ENCODE results near the gene EMC7.
"Not testable (repeated sequence)": the region's sequence is repeated elsewhere in the genome, so short reads cannot be mapped to it uniquely, and the experiment has no call there.

The EMC7 gene

DNA sequence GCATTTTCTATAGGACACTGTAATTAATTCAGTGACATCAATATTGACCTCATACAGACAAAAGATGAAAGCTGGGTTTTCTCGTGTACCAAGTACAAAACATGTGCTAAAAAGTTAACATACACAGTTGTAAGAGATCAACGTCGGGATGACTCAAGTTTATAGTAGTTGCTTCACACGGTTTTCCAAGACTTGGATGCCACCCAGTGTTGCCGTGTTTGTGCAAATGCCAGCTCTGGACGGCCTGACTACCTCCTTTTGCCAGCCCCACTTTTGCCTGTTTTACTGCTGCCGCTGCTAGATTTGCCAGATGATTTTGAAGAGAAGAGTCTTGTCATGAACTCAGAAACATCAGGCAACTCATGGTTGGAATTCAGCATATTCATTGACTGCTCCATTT is 17.6 kb downstream of the EMC7 start:
- DNase-seq = no peak

DNA sequence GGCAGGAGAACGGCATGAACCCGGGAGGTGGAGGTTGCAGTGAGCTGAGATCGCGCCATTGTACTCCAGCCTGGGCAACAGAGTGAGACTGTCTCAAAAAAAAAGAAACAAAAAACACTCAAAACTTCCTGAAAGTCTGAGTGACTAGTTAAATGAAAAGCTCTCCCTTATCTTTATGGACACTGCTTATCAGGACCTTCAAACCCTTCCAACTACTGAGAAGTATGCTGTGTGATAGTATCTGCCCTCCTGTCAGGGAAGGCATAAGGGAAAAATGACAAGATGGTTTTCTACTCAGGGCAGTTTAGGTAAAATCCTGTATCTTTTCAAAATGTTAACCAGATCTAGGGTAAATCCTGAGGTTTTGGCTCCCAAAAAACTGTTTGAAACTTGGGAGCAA is 21.8 kb downstream of the EMC7 start:
- no peak for DNase-seq

DNA sequence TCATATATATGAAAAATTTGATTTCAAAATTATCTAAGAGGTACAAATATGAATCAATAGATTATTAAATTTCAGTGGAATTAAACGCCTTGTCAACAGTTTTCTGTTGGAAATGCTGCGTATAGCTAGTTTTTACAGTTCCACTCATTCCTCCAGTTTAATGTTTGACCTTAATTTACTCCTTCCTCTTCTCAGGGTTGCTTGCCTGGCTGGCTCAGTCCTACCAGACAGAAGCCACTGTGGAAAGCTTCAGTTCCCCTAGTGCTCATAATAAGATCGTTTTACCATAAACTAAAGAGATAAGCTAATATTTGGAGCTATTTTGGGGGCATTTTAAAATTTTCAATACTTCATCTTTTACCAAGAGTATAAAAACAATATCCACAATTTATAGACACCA is 22.8 kb downstream of the EMC7 start:
- DNase-seq = no peak

DNA sequence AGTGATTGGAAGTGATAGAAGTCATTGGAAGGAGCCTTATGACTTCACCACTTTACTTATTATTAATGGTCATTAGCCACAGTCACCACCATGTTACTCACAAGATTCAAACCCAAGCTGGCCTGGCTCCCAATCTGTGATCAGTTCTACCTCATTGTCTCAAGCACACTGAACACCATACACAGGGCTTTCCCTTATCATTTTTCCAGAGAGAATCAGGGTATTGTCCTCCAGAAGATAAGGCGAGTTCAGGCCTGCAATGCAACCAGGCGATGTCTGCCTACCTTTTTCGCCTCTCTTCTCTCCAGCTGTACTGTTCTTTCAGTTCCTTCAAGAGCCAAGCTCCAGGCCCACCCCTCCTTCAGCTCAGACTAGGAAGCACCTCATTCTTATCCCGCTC is 24.9 kb downstream of the EMC7 start:
- no peak for DNase-seq

DNA sequence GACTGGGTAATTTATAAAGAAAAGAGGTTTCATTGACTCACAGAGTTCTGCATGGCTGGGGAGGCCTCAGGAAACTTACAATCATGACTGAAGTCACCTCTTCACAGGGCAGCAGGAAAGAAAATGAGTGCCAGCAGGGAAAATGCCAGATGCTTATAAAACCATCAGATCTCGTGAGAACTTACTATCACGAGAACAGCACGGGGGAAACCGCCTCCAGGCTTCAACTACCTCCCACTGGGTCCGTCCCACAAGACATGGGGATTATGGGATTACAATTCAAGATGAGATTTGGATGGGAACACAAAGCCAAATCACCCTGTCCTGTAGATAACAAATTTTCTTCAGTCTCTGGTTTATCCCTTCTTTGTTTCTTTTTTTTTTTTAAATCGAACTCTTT is 31.7 kb downstream of the EMC7 start:
- no peak for DNase-seq

DNA sequence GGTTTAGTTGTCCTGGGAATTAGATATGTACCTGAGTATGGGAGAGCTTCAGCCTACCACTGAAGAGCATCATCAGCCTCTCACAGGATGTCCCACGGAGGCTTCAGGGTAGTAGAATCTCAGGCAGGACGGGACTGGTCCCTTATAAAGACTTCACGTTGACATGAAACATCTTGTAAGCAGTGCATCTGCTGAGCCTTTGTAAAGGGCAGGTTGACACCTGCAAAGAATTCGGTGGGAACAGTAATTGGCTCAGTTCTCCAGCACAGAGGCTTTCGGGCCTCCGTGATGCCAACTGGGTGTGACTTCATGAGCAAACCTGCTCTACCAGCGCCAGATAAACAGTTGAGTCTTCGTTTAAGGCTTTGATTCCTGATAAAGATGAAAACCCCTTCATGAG is 35.7 kb downstream of the EMC7 start:
- DNase-seq = no peak

DNA sequence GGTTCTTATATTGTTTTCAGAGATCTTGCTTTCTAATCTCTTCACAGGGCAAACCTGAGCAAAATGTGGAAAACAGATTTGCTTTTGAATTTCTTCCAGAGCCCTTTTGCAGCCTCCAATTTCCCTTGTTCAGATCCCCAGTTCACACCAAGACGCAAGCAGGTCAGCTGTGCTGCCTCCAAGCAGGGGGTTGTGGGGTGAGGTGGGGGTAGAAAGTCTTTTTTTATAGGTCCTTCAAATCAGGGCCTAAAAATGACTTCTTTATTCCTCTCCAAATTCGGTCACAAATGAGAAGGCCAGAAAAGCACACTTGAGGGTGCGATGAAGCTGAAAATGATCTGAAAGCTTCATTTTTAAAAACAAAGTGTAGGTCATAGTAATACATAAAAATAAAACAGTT is 36.4 kb downstream of the EMC7 start:
- DNase-seq = no peak

DNA sequence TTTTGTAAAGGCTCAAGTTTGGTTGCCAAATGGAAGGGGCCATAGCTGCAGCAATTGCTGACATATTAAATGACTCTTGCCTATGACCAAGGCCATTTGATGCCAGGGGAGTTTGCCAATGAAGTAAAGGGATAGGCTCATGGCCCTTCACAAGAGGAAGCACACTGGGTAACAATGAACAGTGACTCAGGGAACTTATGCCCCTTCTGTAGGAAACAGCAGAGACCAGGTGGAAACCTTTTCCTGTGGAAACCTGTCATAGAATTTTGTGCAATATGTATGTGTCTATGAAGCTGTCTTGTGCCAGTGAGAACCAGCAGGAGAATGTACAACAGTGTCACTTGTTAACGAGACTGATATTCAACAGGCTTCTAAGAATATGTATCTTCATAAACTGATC is 37.2 kb downstream of the EMC7 start:
- DNase-seq = no peak

DNA sequence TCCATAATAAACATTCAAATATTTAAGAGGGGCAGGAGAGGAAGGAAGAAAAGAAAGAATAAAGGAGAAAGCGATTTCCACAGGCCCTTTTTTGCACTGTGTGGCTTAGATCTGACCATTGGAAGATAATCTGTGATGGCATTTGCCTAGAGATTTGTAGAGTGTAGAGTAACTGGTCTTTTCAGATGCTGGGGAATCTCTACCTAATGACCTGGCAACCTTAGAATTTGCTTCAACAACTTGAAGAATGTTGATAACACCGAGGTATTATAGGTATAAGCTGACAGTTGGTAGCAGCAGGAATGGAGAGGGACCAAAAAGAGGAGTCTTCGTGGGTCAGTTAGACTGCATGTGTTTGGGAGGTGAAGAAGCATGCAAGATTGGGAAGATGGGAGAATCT is 41.7 kb downstream of the EMC7 start:
- no peak for DNase-seq

DNA sequence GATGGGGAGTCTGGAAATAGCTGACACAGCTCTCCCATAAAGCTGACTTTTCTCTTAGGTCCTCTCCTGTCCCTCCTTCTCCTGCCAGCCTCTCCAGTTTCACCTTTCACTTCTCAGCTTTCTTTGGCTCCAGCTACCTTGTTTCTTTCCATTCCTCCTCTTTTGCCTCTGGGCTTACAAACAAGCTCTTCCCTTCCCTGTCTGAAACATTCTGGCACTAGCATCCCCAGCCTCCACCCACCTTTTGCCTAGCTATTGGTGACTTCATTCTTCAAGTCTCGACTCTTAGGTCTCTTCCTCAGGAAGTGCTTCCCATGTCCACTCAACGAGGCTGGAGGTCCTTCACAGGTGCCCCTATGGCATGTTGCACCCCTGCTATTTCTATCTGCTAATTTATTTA is 42.2 kb downstream of the EMC7 start:
- no peak for DNase-seq

DNA sequence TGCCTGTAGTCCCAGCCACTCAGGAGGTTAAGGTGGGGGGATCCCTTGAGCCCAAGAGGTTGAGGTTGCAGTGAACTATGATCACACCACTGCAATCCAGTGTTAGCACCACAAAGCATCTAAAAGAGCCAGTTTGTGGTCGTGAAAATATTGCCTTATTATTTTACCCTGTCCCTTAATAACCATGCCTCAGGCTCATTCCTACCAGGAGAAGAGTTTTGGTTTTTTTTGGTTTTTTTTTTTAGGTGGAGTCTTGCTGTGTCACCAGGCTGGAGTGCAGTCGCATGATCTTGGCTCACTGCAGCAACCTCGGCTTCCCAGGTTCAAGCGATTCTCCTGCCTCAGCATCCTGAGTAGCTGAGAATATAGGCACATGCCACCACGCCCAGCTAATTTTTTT is 44.8 kb downstream of the EMC7 start:
- no peak for DNase-seq

DNA sequence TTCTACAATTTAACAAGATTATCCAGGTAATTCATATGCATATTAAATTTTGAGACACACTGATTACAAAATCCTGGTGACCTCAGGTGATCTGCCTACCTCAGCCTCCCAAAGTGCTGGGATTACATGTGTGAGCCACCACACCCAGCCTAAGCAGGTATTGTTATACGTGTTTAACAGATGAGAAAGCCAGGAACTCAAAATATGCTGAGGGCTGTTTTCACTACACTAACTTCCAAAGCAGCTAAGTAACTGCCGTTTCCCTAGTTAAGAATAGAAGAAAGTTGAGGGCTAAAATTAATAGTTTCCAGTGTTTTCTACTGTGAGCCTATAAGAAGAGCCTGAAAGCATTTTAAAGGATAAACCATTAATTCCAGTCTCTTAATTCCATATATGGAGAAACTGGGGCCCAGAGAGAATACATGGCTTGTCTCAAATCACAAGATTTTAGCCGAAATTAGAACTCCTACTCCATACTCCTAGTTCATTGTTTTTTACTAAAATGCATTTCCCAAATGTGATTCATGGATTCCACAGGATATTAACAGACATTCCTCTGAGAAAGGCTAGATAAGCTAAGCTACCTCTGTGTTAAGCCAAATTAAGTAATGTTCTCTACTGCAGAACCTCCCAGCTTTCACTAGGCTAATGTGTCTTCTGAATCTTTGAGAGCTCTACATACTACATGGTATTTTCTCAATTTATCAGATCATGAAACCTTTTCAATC is 45.6 kb downstream of the EMC7 start:
- no peak for DNase-seq

DNA sequence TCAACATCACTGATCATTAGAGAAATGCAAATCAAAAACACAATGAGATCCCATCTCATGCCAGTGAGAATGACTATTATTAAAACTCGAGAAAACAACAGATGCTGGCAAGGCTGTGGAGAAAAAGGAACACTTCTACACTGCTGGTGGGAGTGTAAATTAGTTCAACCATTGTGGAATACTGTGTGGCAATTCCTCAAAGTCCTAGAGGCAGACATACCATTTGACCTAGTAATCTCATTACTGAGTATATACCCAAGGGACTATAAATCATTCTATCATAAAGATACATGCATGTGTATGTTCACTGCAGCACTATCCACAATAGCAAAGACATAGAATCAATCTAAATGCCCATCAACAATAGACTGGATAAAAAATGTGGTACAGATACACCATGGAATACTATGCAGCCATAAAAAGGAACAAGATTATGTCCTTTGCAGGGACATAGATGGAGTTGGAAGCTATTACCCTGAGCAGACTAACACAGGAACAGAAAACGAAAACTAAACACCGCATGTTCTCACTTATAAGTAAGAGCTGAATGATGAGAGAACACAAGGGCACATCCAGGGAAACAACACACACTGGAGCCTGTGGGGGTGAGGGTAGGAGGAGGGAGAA is 47.5 kb downstream of the EMC7 start:
- no peak for DNase-seq

DNA sequence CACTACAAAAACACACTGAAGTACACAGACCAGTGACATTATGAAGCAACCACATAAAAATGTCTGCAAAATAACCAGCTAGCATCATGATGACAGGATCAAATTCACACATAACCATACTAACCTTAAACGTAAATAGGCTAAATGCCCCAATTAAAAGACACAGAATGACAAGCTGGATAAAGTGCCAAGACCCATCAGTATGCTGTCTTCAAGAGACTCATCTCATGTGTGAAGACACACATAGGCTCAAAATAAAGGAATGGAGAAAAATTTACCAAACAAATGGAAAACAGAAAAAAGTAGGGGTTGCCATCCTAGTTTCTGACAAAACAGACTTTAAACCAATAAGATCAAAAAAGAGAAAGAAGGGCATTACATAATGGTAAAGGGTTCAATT is 51.3 kb downstream of the EMC7 start:
- not testable (repeated sequence) for DNase-seq

DNA sequence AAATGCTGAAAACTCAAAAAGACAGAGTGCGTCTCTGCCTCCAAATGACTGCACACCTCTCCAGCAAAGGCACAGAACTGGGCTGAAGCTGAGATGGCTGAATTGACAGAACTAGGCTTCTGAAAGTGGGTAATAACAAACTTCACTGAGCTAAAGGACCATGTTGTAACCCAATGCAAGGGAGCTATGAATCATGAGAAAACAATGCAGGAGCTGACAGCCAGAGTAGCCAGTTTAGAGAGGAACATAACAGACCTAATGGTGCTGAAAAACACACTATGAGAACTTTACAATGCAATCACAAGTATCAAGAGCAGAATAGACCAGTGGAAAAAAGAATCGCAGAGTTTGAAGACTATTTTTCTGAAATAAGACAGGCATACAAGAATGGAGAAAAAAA is 52.5 kb downstream of the EMC7 start:
- DNase-seq = no peak

DNA sequence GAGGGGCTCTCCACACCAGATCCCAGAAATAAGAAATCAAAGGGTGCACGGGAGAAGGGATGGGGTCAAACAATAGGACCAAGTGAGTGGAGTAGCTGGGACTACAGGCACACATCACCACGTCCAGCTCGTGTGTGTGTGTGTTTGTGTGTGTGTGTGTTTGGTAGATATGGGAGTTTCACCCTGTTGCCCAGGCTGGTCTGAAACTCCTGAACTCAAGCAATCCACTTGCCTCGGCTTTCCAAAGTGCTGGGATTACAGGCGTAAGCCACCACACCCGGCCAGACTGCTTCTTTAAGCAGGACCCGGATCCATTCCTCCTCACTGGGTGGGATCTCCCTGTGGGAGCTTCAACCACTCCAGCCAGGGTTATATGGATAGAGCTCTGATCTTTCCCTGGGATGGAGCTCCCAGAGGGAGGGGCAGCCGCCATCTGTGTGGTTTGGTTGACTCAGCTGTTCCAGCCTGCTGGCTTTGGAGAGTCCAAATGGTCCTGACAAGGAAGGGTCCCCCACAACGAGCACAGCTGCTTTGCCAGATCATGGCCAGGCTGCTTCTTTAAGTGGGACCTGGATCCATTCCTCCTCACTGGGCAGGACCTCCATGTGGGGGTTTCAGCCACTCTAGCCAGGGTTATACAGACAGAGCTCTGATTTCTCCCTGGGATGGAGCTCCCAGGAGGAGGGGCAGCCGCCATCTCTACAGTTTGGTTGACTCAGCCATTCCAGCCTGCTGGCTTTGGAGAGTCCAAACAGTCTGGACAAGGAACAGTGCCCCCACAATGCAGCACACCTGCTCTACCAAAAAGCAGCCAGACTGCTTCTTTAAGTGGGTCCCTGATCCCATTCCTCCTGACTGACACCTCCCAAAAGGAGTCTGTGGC is 53.5 kb downstream of the EMC7 start:
- no peak for DNase-seq

DNA sequence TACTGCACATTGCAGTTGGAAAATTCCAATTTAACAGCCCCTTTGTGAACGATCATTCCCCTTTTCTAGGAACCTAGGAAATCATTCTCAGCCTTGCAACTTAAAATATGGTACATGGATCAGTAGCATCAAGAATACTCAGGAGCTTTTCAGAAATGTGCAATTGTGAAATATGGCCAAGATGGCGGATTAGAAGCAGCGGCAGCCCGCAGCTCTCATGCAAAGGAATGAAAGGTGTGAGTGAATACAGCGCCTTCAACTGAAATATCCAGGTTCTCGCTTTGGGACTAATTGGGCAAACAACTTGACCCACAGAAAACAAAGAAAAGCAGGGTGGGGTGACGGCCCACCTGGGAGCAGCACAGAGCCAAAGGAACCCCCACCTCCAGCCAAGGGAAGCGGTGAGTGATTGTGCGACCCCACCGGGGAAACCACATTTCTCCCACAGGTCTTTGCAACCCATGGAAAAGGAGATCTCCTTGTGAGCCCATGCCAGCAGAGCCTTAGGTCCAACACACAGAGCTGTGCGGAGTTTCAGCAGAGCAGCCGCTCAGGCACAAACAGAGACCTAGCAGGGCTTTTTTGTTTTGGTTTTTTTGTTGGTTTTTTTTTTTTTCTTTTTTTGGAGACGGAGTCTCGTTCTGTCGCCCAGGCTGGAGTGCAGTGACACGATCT is 55.1 kb downstream of the EMC7 start:
- DNase-seq = no peak

DNA sequence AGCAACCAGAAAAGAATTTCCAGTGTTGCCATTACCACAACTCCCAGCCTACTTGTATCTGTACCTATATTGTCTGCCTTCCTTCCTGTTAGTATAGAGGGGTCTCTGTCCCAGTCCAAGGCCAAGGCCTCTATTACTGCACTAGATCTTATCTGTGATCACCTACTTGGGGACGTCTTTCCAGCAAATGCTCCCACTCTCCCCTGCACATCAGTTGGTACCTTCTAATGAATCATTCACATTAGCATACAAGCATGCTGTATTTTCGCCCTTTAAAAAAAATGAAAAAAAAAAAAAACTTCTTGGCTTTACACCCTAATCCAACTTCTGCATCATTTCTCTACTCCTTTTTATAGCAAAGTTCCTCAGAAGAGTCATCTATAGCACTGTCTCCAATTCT is 57.8 kb downstream of the EMC7 start:
- DNase-seq = no peak

DNA sequence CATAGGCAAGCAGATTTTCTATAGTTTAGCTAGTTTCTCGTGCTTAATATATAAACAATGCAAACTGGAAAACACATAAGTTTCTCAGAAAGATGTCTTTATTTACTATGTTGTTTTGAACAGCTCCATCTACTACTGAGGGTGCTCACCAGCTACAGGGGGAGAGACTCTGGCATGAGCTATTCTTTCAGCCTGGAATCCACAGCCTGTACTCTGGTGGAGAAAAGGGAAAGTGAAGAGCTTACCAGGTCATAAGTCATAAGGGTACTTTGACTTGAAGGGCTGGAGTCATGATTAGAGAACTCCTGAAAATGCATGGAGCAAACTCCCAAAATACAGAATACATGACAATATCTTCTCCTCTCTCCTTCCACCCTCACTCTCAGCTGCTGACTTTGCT is 58.3 kb downstream of the EMC7 start:
- DNase-seq = no peak

DNA sequence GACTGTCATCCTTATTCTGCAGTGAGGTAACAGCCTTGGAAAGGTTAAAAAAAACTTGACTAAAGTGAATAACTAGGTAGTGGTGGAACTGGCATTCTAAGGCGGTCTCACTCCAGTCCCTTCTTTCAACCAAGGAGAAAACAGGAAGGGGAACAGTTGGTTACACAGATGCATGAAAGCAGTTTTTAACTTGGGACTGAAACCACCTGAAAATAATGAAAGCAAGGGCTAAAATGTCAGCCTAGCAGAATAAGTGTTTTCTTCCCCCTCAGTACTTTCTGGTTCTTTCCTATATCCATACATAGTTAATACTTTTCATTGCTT is 61.9 kb downstream of the EMC7 start:
- no peak for DNase-seq

DNA sequence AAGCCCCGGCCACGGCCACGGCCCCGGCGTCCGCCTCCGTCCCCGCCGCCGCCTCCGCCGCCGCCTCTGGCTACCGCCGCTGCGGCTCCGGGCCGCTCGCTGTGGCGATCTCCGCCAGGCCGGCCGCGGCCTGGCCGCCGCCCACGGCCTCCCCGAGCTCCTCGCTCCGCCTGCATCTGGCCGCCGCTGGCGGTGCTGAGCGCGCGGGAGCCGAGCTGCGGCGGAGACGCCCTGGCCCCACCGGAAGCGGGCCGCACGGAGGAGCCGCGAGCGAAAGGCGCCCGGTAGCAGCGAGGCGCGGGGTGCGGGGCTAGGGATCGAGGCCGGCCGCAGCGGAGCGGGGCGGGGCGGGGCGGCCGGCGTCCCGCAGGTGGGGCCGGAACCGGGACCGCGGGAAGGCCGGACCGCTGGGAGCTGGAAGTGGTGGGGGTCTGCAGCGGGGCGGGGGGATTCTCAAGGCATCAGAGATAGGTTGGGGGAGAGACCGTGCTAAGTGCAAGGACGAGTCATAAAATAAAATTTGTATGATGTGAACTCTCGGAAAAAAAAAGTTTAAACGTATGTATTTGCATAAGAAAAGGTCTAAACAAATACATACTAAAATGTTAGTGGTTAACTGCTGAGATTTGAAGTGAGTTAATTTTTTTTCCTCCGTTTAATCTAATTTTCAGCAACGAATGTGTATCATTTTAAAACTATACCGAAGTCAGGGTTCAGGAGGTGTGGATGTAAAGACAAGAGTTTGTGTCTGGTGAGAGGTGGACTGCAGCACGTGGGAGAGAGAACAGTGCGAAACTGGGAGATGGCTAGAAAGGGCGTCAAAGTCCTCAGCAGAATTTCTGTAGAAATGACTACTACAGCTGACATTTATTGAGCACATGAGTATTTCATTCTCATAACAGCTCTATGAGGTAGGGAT is 62.5 kb downstream of the EMC7 start, which contains the start of gene AVEN:
Gene AVEN, minus strand, starts transcription at position 334 of the 919 bp plus-strand sequence. Its CDS starts 158 bp downstream, at position 176.
- peak; percentile 57 for DNase-seq
